Endothelial cell of umbilical vein (primary cell): ENCODE results near the gene ARSB. TPM values are rescaled to one million over a fixed set of nuclear protein-coding genes. Genes with fewer than 3 reads are reported as not detected.

Source experiments
- BruUV-seq: library from RNA; stranded (reverse); fragments of 400-500 nt; replicated peaks from 2 replicates; lab custom pipeline; 2021; lab: Mats Ljungman, UMichigan
- CTCF ChIA-PET: fragments of 300-600, 350-600 bp; sonication (Branson Sonifier 250); formaldehyde crosslinking; loops from one replicate; lab custom pipeline; 2021; ENCODE audit warnings: antibody characterized with exemption, inconsistent platforms; lab: Charles Lee
- POLR2A ChIA-PET: fragments of 300-600, 350-600 bp; sonication (Branson Sonifier 250); formaldehyde crosslinking; loops from one replicate; lab custom pipeline; 2021; ENCODE audit warnings: antibody characterized with exemption, inconsistent platforms; lab: Charles Lee
- DNase-seq: peaks from one replicate; pipeline ENCODE4 v3.0.0-alpha.2; 2011; ENCODE audit warnings: low read depth, low spot score
- FAIRE-seq: peaks from 2 replicates; lab custom pipeline; 2011; peaks lifted over from hg19 to GRCh38; lab: Jason Lieb, UNC
- H2AFZ ChIP-seq: 2 replicates; pipeline ENCODE4 v1.6.0; 2012; ENCODE audit warnings: low read depth, low read length, control low read depth, inconsistent platforms
- H3K27ac ChIP-seq: 2 replicates; pipeline ENCODE4 v1.5.1; 2011; ENCODE audit warnings: low read depth, mild to moderate bottlenecking, control low read depth, low read length, moderate library complexity; ENCODE audit not compliant: insufficient read depth
- H3K27me3 ChIP-seq, 2 experiments: 2 replicates each; pipeline versions ENCODE4 v1.6.0 to v1.6.1; 2011; ENCODE audit warnings: low read length in 2 of 2, mixed read lengths in 1 of 2; ENCODE audit not compliant: control insufficient read depth in 2 of 2, insufficient read depth in 2 of 2
- H3K36me3 ChIP-seq, 2 experiments: 2 replicates in 1 of 2; 3 replicates in 1 of 2; pipeline ENCODE4 v1.5.1; 2011; ENCODE audit warnings: low read length in 2 of 2, mild to moderate bottlenecking in 1 of 2, moderate library complexity in 1 of 2; ENCODE audit not compliant: control insufficient read depth in 2 of 2, insufficient read depth in 2 of 2; ENCODE audit errors: extremely low read depth in 1 of 2
- H3K4me1 ChIP-seq: 3 replicates; pipeline ENCODE4 v1.5.1; 2011; ENCODE audit warnings: mild to moderate bottlenecking, low read length; ENCODE audit not compliant: control insufficient read depth, insufficient read depth; ENCODE audit errors: extremely low read depth
- H3K4me2 ChIP-seq: 2 replicates; pipeline ENCODE4 v1.6.1; 2011; ENCODE audit warnings: low read length, control low read depth, mixed read lengths; ENCODE audit not compliant: insufficient read depth
- H3K4me3 ChIP-seq, 3 experiments: fragments of 200-600 bp in 1 of 3; sonication (generic), shearing (Covaris generic) in 1 of 3; replicated peaks in 1 of 3; 2 replicates each; pipeline ENCODE4 v1.5.1; 2011 to 2016; ENCODE audit warnings: control low read depth in 3 of 3, low read length in 3 of 3, mild to moderate bottlenecking in 2 of 3, inconsistent platforms in 1 of 3, low read depth in 1 of 3, moderate library complexity in 1 of 3; ENCODE audit not compliant: insufficient read depth in 1 of 3
- H3K79me2 ChIP-seq: 2 replicates; pipeline ENCODE4 v1.6.0; 2012; ENCODE audit warnings: low read length, inconsistent platforms; ENCODE audit not compliant: control insufficient read depth, insufficient read depth
- H3K9ac ChIP-seq: replicated peaks from 2 replicates; pipeline ENCODE3; 2011; ENCODE audit warnings: low read length, control low read depth; ENCODE audit not compliant: insufficient read depth; ENCODE audit errors: extremely low read depth
- H3K9me1 ChIP-seq: replicated peaks from 3 replicates; pipeline ENCODE4 v1.6.0; 2011; ENCODE audit warnings: mild to moderate bottlenecking, low read length; ENCODE audit not compliant: control insufficient read depth, insufficient read depth; ENCODE audit errors: extremely low read depth
- H3K9me3 ChIP-seq: replicated peaks from 2 replicates; pipeline ENCODE4 v1.5.1; 2012; ENCODE audit warnings: low read length, inconsistent platforms; ENCODE audit not compliant: control insufficient read depth, insufficient read depth
- H4K20me1 ChIP-seq: replicated peaks from 2 replicates; pipeline ENCODE3; 2011; ENCODE audit warnings: mild to moderate bottlenecking, low read length; ENCODE audit not compliant: control insufficient read depth, insufficient read depth; ENCODE audit errors: extremely low read depth
- EZH2 ChIP-seq: IDR thresholded peaks from 2 replicates; pipeline ENCODE4 v1.6.1; 2012; ENCODE audit warnings: borderline replicate concordance, low read depth, mild to moderate bottlenecking, moderate library complexity, low read length, inconsistent platforms; ENCODE audit not compliant: severe bottlenecking
- FOS ChIP-seq: IDR thresholded peaks from 2 replicates; pipeline ENCODE4 v1.6.1; 2011; ENCODE audit warnings: mild to moderate bottlenecking, low read length, moderate library complexity, borderline replicate concordance; ENCODE audit not compliant: insufficient read depth
- GATA2 ChIP-seq: IDR thresholded peaks from 2 replicates; pipeline ENCODE4 v1.7.0; 2011; ENCODE audit warnings: low read depth, mild to moderate bottlenecking, moderate library complexity, mixed read lengths, low read length; ENCODE audit not compliant: insufficient read length, insufficient read depth
- JUN ChIP-seq: IDR thresholded peaks from 2 replicates; pipeline ENCODE4 v1.6.1; 2011; ENCODE audit warnings: borderline replicate concordance, low read depth; ENCODE audit not compliant: insufficient read length, insufficient read depth
- MAX ChIP-seq: IDR thresholded peaks from 2 replicates; pipeline ENCODE4 v1.6.1; 2011; ENCODE audit not compliant: insufficient read depth, insufficient read length
- MYC ChIP-seq: IDR thresholded peaks from one replicate; pipeline ENCODE4 v1.6.1; 2011; ENCODE audit warnings: mild to moderate bottlenecking, low read depth, low read length
- POLR2A ChIP-seq: IDR thresholded peaks from 2 replicates; pipeline ENCODE4 v1.6.1; 2012; ENCODE audit warnings: low read depth, mild to moderate bottlenecking, control low read depth, low read length
- POLR2AphosphoS5 ChIP-seq: IDR thresholded peaks from 2 replicates; pipeline ENCODE4 v1.6.1; 2012; ENCODE audit warnings: low read depth, mild to moderate bottlenecking, control low read depth, low read length, moderate library complexity; ENCODE audit not compliant: insufficient read depth
- dilution Hi-C: fragments of 300-500 bp; cut with MboI; formaldehyde crosslinking; loops from one replicate; pipeline ENCODE4 v1.15.0; 2019; ENCODE audit warnings: low sequenced_read_pairs; ENCODE audit not compliant: extremely low pct_ligation_motif_present
- intact Hi-C: fragments of 100-400 bp; cut with micrococcal nuclease; formaldehyde crosslinking; loops from one replicate; pipeline ENCODE4 v1.10.0; 2022
- polyA plus RNA-seq, 4 experiments: library from polyadenylated mRNA; depleted of rRNA in 3 of 4; stranded (reverse) in 3 of 4; unstranded in 1 of 4; fragments of >200 nt; gene quantifications; 2 replicates each; pipeline versions ENCODE4 v1.2.1 to v1.2.3, GENCODE V29; 2011 to 2012; ENCODE audit warnings: missing spikeins in 1 of 4
- total RNA-seq: library from RNA; stranded (reverse); gene quantifications from 2 replicates; pipeline ENCODE4 v1.2.3, GENCODE V29; 2021
- TF ChIP-seq, protein P1 (sequence below), 2 donors: IDR thresholded peaks; 1 replicate in 1 of 2; 2 replicates in 1 of 2; pipeline ENCODE4 v1.5.1; 2011; ENCODE audit warnings: low read length in 2 of 2, mild to moderate bottlenecking in 2 of 2, moderate library complexity in 2 of 2, control low read depth in 1 of 2, inconsistent platforms in 1 of 2, low read depth in 1 of 2; ENCODE audit not compliant: insufficient read depth in 1 of 2; ENCODE audit errors: extremely low read depth in 1 of 2

ARSB gene
- total and polyA plus RNA-seq, 2 donors (not counting 3 experiments of a cell fraction or from before 2014, with no cell fraction given): 17.2 to 25.8 TPM

GRCh38 chr5:79011869-79012268 is 26.8 kb upstream of the ARSB start:
- Histone ChIP-seq H3K4me2 (no peak overlapping the region), H3K27me3 (peaks cover 18 to 33% of the 10 kb centered on the region in 2 experiments), H3K9ac (no peak overlapping the region), H3K36me3 (no peaks in the 10 kb centered on the region), H3K27ac (no peak overlapping the region), H4K20me1 (no peaks in the 10 kb centered on the region), H3K9me1 (no peaks in the 10 kb centered on the region), H2AFZ (no peak overlapping the region), H3K4me1 (no peaks in the 10 kb centered on the region), H3K4me3 (no peak overlapping the region), H3K9me3 (no peaks in the 10 kb centered on the region), H3K79me2 (no peaks in the 10 kb centered on the region)
- FAIRE-seq (no peak), DNase-seq (no peak)
- ChIA-PET CTCF (interaction anchor here (0.7 to 1.5 kb wide), 4 partner anchors 9 to 121 kb away, joined by 4 to 8 read pairs (median 4); no protein-coding TSS in a partner anchor), POLR2A (no interaction called here)
- BruUV-seq: no TSS peak
- intact Hi-C loops (no loop called here), dilution Hi-C loops (no loop called here)
- TF ChIP-seq EZH2 (no peak), JUN (no peak), POLR2AphosphoS5 (no peak), MYC (no peak), POLR2A (no peak), GATA2 (no peak), FOS (no peak), MAX (no peak)
- TF ChIP-seq, protein P1, sequence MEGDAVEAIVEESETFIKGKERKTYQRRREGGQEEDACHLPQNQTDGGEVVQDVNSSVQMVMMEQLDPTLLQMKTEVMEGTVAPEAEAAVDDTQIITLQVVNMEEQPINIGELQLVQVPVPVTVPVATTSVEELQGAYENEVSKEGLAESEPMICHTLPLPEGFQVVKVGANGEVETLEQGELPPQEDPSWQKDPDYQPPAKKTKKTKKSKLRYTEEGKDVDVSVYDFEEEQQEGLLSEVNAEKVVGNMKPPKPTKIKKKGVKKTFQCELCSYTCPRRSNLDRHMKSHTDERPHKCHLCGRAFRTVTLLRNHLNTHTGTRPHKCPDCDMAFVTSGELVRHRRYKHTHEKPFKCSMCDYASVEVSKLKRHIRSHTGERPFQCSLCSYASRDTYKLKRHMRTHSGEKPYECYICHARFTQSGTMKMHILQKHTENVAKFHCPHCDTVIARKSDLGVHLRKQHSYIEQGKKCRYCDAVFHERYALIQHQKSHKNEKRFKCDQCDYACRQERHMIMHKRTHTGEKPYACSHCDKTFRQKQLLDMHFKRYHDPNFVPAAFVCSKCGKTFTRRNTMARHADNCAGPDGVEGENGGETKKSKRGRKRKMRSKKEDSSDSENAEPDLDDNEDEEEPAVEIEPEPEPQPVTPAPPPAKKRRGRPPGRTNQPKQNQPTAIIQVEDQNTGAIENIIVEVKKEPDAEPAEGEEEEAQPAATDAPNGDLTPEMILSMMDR (IDR thresholded peaks at IDR 0.05; ENCODE audit: extremely low read depth in 1 of 2, insufficient read depth in 1 of 2, low read depth in 1 of 2, low read length in 2 of 2): no peak
